Measurements from ENCODE around the gene DPH7.
"Not testable (repeated sequence)": the region's sequence is repeated elsewhere in the genome, so short reads cannot be mapped to it uniquely, and the experiment has no call there.

DPH7 gene

GRCh38 chr9:137545123-137545522 lies 33.6 kb downstream of the DPH7 start:
- no peak for DNase-seq (ENCODE audit: low read depth)

GRCh38 chr9:137544176-137544760 lies 34.5 kb downstream of the DPH7 start:
- no peak for DNase-seq (ENCODE audit: low read depth)

GRCh38 chr9:137543237-137543963 lies 35.3 kb downstream of the DPH7 start:
- no peak for DNase-seq (ENCODE audit: low read depth)

GRCh38 chr9:137542486-137542885 lies 36.2 kb downstream of the DPH7 start:
- DNase-seq (ENCODE audit: low read depth): no peak

GRCh38 chr9:137540536-137540935 lies 38.2 kb downstream of the DPH7 start:
- no peak for DNase-seq (ENCODE audit: low read depth)

- DNase-seq (ENCODE audit: low read depth): no peak
Observed at GRCh38 chr9:137538058-137538457, 40.7 kb downstream of the DPH7 start.

- DNase-seq (ENCODE audit: low read depth): not testable (repeated sequence)
Observed at GRCh38 chr9:137536594-137537131, 42.1 kb downstream of the DPH7 start.

GRCh38 chr9:137535120-137535428 lies 43.7 kb downstream of the DPH7 start:
- no peak for DNase-seq (ENCODE audit: low read depth)

GRCh38 chr9:137534256-137535119 lies 44.2 kb downstream of the DPH7 start:
- no peak for DNase-seq (ENCODE audit: low read depth)

- not testable (repeated sequence) for DNase-seq (ENCODE audit: low read depth)
Observed at GRCh38 chr9:137532891-137533468, 45.7 kb downstream of the DPH7 start.

- DNase-seq (ENCODE audit: low read depth): no peak
Observed at GRCh38 chr9:137531099-137531765, 47.5 kb downstream of the DPH7 start.

GRCh38 chr9:137530331-137530730 lies 48.4 kb downstream of the DPH7 start:
- no peak for DNase-seq (ENCODE audit: low read depth)

GRCh38 chr9:137524981-137525317 lies 53.8 kb downstream of the DPH7 start:
- DNase-seq (ENCODE audit: low read depth): no peak

- no peak for DNase-seq (ENCODE audit: low read depth)
Observed at GRCh38 chr9:137524161-137524980, 54.4 kb downstream of the DPH7 start.

GRCh38 chr9:137522746-137523455 lies 55.8 kb downstream of the DPH7 start:
- DNase-seq (ENCODE audit: low read depth): no peak

GRCh38 chr9:137521405-137521985 lies 57.2 kb downstream of the DPH7 start:
- DNase-seq (ENCODE audit: low read depth): no peak

GRCh38 chr9:137520614-137521404 lies 57.9 kb downstream of the DPH7 start:
- no peak for DNase-seq (ENCODE audit: low read depth)

GRCh38 chr9:137519553-137519952 lies 59.2 kb downstream of the DPH7 start:
- no peak for DNase-seq (ENCODE audit: low read depth)

Data from HS-27A (cell line).